ENCODE results near the gene FBLN1. TPM values are rescaled to one million over a fixed set of nuclear protein-coding genes. Genes with fewer than 3 reads are reported as not detected.

The FBLN1 gene
- total and polyA plus RNA-seq, 2 donors (not counting 3 experiments of a cell fraction or from before 2014, with no cell fraction given), result 1.2 to 4.0 TPM

DNA sequence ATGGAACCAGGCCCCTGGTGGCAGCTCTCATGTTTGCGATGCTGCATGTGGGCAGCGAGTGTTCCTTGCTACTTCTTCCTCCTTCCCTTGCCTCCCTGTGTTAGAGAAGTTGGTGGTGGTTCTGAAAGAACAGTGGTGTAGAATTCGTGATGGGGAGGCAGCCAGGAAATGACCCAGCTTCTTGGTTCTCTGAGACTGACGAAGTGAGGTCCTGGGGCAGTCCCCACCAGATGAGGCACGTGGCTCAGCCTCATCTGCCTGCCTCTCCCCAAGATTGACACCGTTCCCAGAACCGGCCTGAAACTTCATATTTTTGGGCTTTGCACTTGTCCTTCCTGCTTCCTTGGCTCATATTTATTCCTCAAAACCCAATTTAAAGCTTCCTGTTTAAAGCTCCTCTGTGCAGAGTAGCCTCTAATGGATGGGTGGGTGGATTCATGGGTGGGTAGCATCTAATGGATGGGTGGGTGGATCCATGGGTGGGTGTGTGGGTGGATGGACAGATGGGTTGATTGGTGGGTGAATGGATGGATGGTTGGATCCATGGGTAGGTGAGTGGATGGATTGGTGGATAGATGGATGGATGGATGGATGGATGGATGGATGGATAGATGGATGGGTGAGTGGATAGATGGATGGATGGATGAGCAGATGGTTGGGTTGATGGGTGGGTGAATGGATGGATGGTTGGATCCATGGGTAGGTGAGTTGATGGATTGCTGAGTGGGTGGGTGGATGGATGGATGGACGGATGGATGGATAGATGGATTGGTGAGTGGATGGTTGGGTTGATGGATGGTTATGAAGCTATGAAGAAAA is 91.6 kb downstream of the FBLN1 start:
- H3K9me3 ChIP-seq (replicated peaks; ENCODE audit: control insufficient read depth, insufficient read depth, low read length), result no peaks in the 10 kb centered on the region
- BruUV-seq (replicated peaks), result no TSS peak
- no peaks in the 10 kb centered on the region for H3K4me1 ChIP-seq (ENCODE audit: control insufficient read depth, extremely low read depth, insufficient read depth, low read length)
- no peaks in the 10 kb centered on the region for H3K36me3 ChIP-seq (ENCODE audit: control insufficient read depth in 2 of 2, extremely low read depth in 1 of 2, insufficient read depth in 2 of 2, low read length in 2 of 2)
- no peak overlapping the region for H2AFZ ChIP-seq (ENCODE audit: low read depth, low read length)
- no peak overlapping the region for H3K4me2 ChIP-seq (ENCODE audit: insufficient read depth, low read length)
- no peak overlapping the region for H3K4me3 ChIP-seq (replicated peaks in 1 of 3; ENCODE audit: insufficient read depth in 1 of 3, low read depth in 1 of 3, low read length in 3 of 3)
- dilution Hi-C loops (cut with MboI; ENCODE audit: extremely low pct_ligation_motif_present, low sequenced_read_pairs) (no loop called here), intact Hi-C loops (cut with micrococcal nuclease) (no loop called here)
- no peak for DNase-seq (ENCODE audit: low read depth, low spot score)
- no peaks in the 10 kb centered on the region for H4K20me1 ChIP-seq (replicated peaks; ENCODE audit: control insufficient read depth, extremely low read depth, insufficient read depth, low read length)
- no peaks in the 10 kb centered on the region for H3K79me2 ChIP-seq (ENCODE audit: control insufficient read depth, insufficient read depth, low read length)
- H3K27ac ChIP-seq (ENCODE audit: insufficient read depth, low read depth, low read length), result no peak overlapping the region
- ChIA-PET POLR2A (no interaction called here), CTCF (interaction anchor here (2.3 kb wide), 1 partner anchor 16 kb away, joined by 6 read pairs; no protein-coding TSS in a partner anchor)
- no peak overlapping the region for H3K9ac ChIP-seq (replicated peaks; ENCODE audit: extremely low read depth, insufficient read depth, low read length)
- TF ChIP-seq, protein P1, sequence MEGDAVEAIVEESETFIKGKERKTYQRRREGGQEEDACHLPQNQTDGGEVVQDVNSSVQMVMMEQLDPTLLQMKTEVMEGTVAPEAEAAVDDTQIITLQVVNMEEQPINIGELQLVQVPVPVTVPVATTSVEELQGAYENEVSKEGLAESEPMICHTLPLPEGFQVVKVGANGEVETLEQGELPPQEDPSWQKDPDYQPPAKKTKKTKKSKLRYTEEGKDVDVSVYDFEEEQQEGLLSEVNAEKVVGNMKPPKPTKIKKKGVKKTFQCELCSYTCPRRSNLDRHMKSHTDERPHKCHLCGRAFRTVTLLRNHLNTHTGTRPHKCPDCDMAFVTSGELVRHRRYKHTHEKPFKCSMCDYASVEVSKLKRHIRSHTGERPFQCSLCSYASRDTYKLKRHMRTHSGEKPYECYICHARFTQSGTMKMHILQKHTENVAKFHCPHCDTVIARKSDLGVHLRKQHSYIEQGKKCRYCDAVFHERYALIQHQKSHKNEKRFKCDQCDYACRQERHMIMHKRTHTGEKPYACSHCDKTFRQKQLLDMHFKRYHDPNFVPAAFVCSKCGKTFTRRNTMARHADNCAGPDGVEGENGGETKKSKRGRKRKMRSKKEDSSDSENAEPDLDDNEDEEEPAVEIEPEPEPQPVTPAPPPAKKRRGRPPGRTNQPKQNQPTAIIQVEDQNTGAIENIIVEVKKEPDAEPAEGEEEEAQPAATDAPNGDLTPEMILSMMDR (IDR thresholded peaks at IDR 0.05; ENCODE audit: extremely low read depth in 1 of 2, insufficient read depth in 1 of 2, low read depth in 1 of 2, low read length in 2 of 2), result no peak
- no peak for TF ChIP-seq JUN (IDR thresholded peaks at IDR 0.05; ENCODE audit: borderline replicate concordance, insufficient read depth, insufficient read length, low read depth)
- no peak for TF ChIP-seq EZH2 (IDR thresholded peaks at IDR 0.05; ENCODE audit: borderline replicate concordance, low read depth, low read length, severe bottlenecking)
- TF ChIP-seq, protein P2, sequence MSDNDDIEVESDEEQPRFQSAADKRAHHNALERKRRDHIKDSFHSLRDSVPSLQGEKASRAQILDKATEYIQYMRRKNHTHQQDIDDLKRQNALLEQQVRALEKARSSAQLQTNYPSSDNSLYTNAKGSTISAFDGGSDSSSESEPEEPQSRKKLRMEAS (IDR thresholded peaks at IDR 0.05; ENCODE audit: insufficient read depth, insufficient read length), result no peak
- TF ChIP-seq POLR2AphosphoS5 (IDR thresholded peaks at IDR 0.05; ENCODE audit: insufficient read depth, low read depth, low read length), result no peak
- no peaks in the 10 kb centered on the region for H3K27me3 ChIP-seq (ENCODE audit: control insufficient read depth in 2 of 2, insufficient read depth in 2 of 2, low read length in 2 of 2)
- H3K9me1 ChIP-seq (replicated peaks; ENCODE audit: control insufficient read depth, extremely low read depth, insufficient read depth, low read length), result no peaks in the 10 kb centered on the region
- FAIRE-seq, result no peak

Measured in endothelial cell of umbilical vein (primary cell).